HUES6 (cell line): ENCODE measurements around the gene MRPS5.

Source experiments
- H3K27ac ChIP-seq: 2 replicates; pipeline ENCODE4 v1.7.0; 2013; ENCODE audit warnings: low read depth, mild to moderate bottlenecking, low read length, inconsistent platforms
- H3K27me3 ChIP-seq: 2 replicates; pipeline ENCODE4 v1.6.1; 2013; ENCODE audit warnings: low read length; ENCODE audit not compliant: control insufficient read depth, insufficient read depth
- H3K36me3 ChIP-seq: 2 replicates; pipeline ENCODE4 v1.6.1; 2013; ENCODE audit warnings: low read length; ENCODE audit not compliant: control insufficient read depth, insufficient read depth
- H3K4me1 ChIP-seq: 2 replicates; pipeline ENCODE4 v1.6.1; 2013; ENCODE audit warnings: low read length; ENCODE audit not compliant: control insufficient read depth, insufficient read depth
- H3K4me3 ChIP-seq: 2 replicates; pipeline ENCODE4 v1.5.1; 2013; ENCODE audit warnings: low read depth, low read length
- H3K9ac ChIP-seq: one replicate; pipeline ENCODE4 v1.6.1; 2013; ENCODE audit warnings: mild to moderate bottlenecking, low read length
- H3K9me3 ChIP-seq: 2 replicates; pipeline ENCODE4 v1.6.1; 2013; ENCODE audit warnings: low read depth, low read length; ENCODE audit not compliant: control insufficient read depth, insufficient read depth

The MRPS5 gene

DNA sequence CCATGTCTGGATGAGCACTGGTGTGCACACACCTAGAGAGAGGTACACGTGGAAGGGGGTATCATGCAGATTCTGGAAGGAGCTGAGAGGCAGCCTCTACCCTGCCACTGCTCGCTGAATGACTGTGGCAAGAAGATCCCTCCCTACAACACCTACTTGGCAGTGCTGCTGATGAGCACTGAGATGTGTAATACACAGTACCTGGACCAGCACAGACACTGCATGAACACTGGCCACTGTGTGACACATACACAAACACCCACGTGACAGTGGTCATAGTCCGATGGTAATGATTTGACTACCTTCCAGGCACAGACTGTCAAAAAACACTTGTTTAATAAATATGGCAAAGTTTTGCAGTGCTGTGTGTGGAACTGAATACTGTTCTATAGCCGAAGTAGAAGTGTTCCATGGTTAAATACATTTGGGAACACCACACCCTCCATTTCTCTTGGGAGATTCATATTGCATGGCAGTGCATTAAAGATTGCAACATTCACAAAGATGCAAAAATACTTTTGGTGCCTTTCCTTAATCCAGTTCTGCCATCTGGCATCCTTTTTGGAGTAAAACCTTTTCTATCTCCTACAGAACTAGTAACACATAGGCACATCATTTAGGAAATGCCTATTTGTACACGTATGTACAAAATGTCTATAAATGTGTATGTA lies 29.6 kb downstream of the MRPS5 start:
- H3K27ac ChIP-seq = no peak overlapping the region
- no peaks in the 10 kb centered on the region for H3K27me3 ChIP-seq
- no peak overlapping the region for H3K9ac ChIP-seq
- H3K36me3 ChIP-seq = peaks cover 52% of the 10 kb centered on the region
- 0 out of 2 replicates have a peak, but pooled peaks cover 4% of the 10 kb centered on the region for H3K9me3 ChIP-seq
- H3K4me3 ChIP-seq = no peak overlapping the region
- no peaks in the 10 kb centered on the region for H3K4me1 ChIP-seq

DNA sequence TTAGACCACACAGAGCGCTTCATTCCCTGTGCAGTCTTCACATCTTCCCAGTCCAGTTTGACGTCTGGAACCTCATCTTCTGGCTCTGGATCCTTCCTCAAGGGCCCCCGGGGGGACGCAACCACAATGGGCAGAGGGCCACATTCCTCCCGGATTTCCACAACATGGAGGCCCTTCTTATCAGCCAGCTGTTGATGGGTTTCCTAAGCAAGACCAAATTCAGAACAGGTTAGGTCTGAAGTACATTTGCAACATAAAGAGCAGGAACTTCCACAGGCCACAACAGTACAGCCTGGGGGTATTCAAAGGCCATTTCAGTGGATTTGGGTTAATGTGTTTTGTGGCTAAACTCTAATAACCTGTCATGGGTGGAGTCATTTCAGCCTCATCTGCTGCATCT lies 34.2 kb downstream of the MRPS5 start:
- Histone ChIP-seq H3K27ac (no peak overlapping the region; the same call in 1 of the 2 replicates), H3K27me3 (no peaks in the 10 kb centered on the region), H3K9me3 (no peaks in the 10 kb centered on the region; the same call in 1 of the 2 replicates), H3K4me3 (0 out of 2 replicates have a peak overlapping the region, but pooled peaks have one; percentile 3), H3K4me1 (no peaks in the 10 kb centered on the region), H3K9ac (no peak overlapping the region), H3K36me3 (peaks cover 58% of the 10 kb centered on the region)

DNA sequence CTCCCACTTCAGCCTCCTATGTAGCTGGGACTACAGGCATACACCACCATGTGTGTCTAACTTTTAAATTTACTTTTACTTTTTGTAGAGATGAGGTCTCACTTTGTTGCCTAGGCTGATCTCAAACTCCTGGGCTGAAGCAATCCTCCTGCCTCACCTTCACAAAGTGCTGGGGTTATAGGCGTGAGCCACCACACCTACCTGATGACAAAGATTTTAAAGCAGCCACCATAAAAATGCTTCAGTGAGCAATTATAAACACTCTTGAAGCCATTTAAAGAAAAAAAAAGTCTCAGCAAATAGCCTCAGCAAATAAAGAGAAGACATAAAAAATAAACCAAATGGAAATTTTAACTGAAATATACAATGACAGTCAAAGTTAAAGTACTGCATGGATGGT lies 35.6 kb downstream of the MRPS5 start:
- no peak overlapping the region for H3K4me3 ChIP-seq
- no peaks in the 10 kb centered on the region for H3K4me1 ChIP-seq
- no peak overlapping the region for H3K9ac ChIP-seq
- H3K36me3 ChIP-seq = peaks cover 44% of the 10 kb centered on the region
- H3K9me3 ChIP-seq = peaks cover 2% of the 10 kb centered on the region; the same call in 1 of the 2 replicates
- no peaks in the 10 kb centered on the region for H3K27me3 ChIP-seq
- H3K27ac ChIP-seq = no peak overlapping the region

DNA sequence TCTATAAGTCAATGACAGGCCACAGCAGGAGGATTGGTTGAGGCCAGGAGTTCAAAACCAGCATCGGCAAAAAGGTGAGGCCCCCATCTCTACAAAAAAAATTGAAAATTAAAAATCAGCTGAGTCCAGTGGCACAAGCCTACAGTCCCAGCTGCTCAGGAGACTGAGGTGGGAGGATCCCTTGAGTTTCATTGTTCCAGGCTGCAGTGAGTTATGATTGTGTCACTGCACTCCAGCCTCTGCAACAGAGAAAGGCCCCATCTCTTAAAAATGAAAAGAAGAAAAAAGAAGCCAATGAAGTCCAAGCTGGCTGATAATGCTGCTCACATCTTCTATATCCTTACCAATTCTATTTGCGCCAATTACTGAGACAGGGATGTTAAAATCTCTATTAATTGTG lies 39.1 kb downstream of the MRPS5 start:
- Histone ChIP-seq H3K4me3 (no peak overlapping the region), H3K4me1 (peaks cover 17% of the 10 kb centered on the region), H3K27ac (no peak overlapping the region), H3K9me3 (peaks cover 2% of the 10 kb centered on the region; the same call in 1 of the 2 replicates), H3K36me3 (peaks cover 26% of the 10 kb centered on the region), H3K9ac (no peak overlapping the region), H3K27me3 (no peaks in the 10 kb centered on the region)

DNA sequence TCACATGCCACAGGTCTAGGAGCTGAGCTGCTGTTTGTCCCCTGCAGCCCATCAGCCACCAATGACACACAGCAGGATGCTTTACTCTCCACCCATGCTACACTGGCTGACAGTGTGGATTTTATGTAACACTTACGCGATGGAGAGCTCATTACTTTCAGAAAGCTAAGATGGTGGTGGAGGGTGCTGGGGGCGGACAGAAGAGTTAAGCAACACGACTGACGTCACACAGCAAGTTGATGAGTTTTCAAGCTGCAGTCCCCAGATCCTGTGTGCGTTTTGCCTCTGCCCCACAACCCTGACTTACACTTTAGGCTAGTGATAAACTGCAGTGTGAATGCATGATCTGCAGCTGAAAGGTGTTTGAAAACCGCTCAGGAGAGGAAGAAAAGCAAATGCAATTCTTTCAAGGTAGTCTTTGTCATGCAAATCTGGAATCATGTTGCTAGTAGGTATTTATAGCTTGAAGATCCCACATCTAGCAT lies 42.4 kb downstream of the MRPS5 start:
- no peak overlapping the region for H3K9ac ChIP-seq
- peaks cover 2% of the 10 kb centered on the region; the same call in 1 of the 2 replicates for H3K9me3 ChIP-seq
- no peaks in the 10 kb centered on the region; the same call in 1 of the 2 replicates for H3K36me3 ChIP-seq
- no peak overlapping the region for H3K27ac ChIP-seq
- peaks cover 20% of the 10 kb centered on the region for H3K4me1 ChIP-seq
- peaks cover 3% of the 10 kb centered on the region; the same call in 1 of the 2 replicates for H3K27me3 ChIP-seq
- peak overlapping the region; percentile 28 for H3K4me3 ChIP-seq

DNA sequence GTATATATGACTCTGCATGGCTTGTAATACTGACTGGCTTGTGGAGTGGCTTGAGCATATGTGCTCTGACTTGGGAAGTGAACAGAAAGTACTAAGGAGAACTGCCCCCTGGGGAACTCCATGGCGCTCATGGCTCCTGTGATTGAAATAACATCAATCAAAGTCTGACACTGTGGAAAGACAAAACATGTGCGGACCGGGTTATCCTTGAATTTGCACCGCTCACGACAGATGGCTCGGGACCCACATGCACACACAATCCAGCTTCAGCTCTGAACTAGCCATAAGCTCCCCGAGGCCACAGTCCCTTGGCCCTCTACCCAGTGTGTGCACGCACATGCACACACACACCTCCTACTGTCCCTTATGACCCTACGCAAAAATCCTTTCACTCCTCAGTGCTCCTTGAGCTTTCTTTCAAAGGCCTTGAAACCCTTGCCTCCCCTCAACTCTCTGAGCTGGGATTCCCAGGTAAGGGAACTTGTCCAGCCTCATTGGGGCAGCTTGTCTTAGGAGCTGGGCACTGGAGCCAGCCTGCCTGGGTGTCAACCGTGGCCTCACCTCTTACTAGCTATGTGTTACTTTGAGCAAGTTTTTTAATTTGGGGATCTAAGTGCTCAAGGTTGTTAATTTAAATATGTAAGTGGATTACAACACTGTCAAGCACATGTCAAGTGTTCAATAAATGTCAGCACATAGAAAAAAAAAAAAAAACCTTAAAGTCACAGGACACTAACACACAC lies 43.6 kb downstream of the MRPS5 start:
- peaks cover 3% of the 10 kb centered on the region; the same call in 1 of the 2 replicates for H3K27me3 ChIP-seq
- 0 out of 2 replicates have a peak, but pooled peaks cover 2% of the 10 kb centered on the region for H3K9me3 ChIP-seq
- peaks cover 20% of the 10 kb centered on the region for H3K4me1 ChIP-seq
- H3K4me3 ChIP-seq = no peak overlapping the region
- no peaks in the 10 kb centered on the region for H3K36me3 ChIP-seq
- no peak overlapping the region for H3K9ac ChIP-seq
- H3K27ac ChIP-seq = no peak overlapping the region

DNA sequence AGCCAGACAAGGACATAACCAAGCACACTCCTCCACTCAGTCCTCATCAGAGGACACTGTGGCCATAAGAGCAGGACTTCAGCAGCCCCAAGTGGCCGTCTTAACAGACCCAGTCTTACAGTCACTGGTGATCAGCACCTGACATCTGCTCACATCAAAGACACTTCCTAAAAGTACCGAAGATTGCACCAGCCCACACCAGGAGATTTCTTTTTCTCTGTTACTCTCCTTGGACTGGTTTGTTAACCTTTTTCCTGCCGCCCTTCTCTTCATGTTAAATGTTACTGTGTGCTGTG lies 44.1 kb downstream of the MRPS5 start:
- no peaks in the 10 kb centered on the region for H3K36me3 ChIP-seq
- H3K9me3 ChIP-seq = 0 out of 2 replicates have a peak, but pooled peaks cover 2% of the 10 kb centered on the region
- peaks cover 3% of the 10 kb centered on the region; the same call in 1 of the 2 replicates for H3K27me3 ChIP-seq
- H3K4me3 ChIP-seq = peak overlapping the region; percentile 67; the same call in 1 of the 2 replicates
- H3K4me1 ChIP-seq = peaks cover 20% of the 10 kb centered on the region
- no peak overlapping the region for H3K27ac ChIP-seq
- no peak overlapping the region for H3K9ac ChIP-seq

DNA sequence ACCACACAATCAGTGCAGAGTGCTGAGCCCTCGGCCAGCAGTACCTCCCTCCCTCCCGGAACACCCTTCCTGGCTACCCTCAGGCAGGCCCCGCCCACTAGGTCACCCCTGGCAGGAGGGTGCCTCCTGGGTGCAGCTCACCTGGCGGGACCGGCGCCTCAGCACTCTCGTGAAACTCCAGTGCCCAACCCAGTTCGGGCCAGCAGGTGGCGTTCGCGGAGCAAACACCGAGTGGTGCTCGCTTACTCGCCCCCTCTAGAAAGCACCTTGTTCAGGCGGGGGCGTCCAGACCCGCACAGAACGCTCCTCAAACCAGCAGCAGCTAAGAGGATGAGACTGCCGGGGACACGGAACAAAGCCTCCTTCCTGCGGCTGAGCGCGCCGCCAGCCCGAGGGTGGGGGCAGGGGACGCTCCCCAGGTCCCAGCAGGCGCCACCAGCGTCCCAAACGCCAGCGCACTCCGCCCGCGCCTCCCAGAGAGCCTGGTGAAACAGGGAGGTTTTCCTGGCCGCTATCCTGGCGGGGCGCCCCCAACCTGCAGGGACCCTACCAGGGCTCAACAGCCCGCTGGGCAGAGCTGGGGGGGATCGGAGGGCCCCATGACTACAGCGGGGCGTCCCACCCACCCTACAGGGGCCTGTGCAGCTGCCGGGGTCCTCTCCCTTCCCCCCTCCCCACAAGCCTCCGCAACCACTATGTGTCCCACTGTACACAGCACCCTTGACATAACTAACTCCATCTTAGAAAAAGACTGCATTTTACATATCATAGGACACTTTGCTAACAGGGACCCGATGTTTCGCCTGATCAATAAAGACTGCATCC lies 44.7 kb downstream of the MRPS5 start:
- H3K9ac ChIP-seq = peak overlapping the region; percentile 38
- no peaks in the 10 kb centered on the region for H3K36me3 ChIP-seq
- H3K27ac ChIP-seq = no peak overlapping the region
- H3K27me3 ChIP-seq = peaks cover 3% of the 10 kb centered on the region; the same call in 1 of the 2 replicates
- H3K4me1 ChIP-seq = peaks cover 20% of the 10 kb centered on the region
- H3K4me3 ChIP-seq = peak overlapping the region; percentile 67
- 0 out of 2 replicates have a peak, but pooled peaks cover 2% of the 10 kb centered on the region for H3K9me3 ChIP-seq

DNA sequence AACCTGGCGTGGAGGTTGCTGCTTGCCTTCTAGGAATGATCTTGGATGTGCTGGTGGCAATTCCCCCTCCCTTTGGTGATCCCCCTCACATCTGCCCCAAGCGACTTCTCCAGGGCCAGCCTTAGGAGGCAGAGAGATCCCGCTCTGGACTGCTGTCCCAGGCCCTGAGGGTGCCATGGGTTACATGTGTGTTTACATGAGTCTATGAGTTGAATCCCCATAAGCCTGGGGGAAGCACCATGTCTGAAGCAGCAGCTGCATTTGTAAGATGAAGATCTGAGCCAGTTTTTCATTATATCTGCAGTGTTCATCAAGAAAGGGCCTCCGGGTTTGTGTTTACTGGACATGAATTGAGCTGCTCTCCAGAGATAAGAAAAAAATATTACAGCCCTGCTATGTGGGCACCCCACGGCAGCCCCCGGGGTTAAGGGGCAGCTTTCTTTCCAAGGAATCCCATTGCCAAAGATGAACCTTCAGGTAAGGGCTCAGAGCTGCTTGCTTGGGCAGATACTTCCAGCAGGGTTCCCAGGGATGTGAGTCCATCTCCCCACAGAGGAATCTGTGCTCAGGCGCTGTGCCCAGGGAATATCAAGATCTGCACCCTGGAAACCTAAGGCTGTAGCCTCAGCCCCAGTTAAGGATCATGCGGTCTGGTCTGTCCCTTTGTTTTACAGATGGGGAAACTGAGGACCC lies 46.0 kb downstream of the MRPS5 start:
- peaks cover 3% of the 10 kb centered on the region; the same call in 1 of the 2 replicates for H3K27me3 ChIP-seq
- H3K27ac ChIP-seq = no peak overlapping the region
- no peaks in the 10 kb centered on the region for H3K36me3 ChIP-seq
- H3K4me3 ChIP-seq = no peak overlapping the region
- peaks cover 20% of the 10 kb centered on the region for H3K4me1 ChIP-seq
- no peak overlapping the region for H3K9ac ChIP-seq
- H3K9me3 ChIP-seq = no peaks in the 10 kb centered on the region

DNA sequence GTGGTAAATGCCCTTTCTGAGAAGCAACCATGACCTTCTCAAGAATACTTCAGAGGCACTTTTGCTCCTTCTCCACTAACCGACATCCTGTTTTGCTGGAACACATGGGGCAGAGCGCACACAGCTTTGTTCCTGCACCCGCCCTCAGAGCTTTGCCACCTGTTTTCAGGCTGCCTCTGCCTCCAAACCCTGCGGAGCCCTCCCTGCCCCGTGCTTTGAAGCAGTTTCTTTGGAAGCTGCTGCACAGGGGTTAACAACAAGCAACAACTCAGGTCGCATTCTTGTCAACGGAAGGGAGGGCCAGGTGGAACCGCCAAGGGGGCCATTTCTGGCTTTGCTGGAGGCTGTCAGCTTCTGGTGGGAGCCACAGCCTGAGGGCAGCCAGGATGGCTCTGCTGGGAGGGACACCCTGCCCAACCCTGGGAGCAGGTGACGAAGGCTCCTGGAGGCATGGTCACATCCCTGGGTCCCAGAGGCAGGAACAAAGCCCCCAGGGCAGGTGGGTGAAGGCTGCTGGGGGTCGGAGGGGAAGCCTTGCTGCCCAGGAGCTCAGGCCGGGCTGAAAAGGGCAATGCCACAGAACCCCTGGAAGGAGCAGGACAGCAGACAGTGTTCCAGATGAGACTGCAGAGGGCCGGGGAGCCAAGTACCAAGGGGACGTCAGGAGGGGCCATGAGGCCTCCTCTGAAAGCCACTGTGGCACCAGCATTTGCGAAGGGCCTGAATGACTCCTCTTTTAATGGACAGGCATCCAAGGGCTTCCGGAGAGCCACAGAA lies 46.8 kb downstream of the MRPS5 start:
- H3K27me3 ChIP-seq = peaks cover 3% of the 10 kb centered on the region; the same call in 1 of the 2 replicates
- no peaks in the 10 kb centered on the region for H3K9me3 ChIP-seq
- H3K36me3 ChIP-seq = no peaks in the 10 kb centered on the region
- H3K9ac ChIP-seq = no peak overlapping the region
- peaks cover 20% of the 10 kb centered on the region for H3K4me1 ChIP-seq
- no peak overlapping the region for H3K27ac ChIP-seq
- no peak overlapping the region for H3K4me3 ChIP-seq
